HUES48 (cell line): ENCODE data around the gene MSANTD3.
"Not testable (repeated sequence)": the region's sequence is repeated elsewhere in the genome, so short reads cannot be mapped to it uniquely, and the experiment has no call there.

Experiments
- H3K27ac ChIP-seq: one replicate; pipeline ENCODE4 v1.7.0; 2013; ENCODE audit warnings: low read depth, low read length, inconsistent platforms
- H3K27me3 ChIP-seq: 2 replicates; pipeline ENCODE4 v1.6.1; 2013; ENCODE audit warnings: mild to moderate bottlenecking, low read length; ENCODE audit not compliant: control insufficient read depth, insufficient read depth
- H3K36me3 ChIP-seq: 2 replicates; pipeline ENCODE4 v1.6.1; 2013; ENCODE audit warnings: low read length; ENCODE audit not compliant: control insufficient read depth, insufficient read depth
- H3K4me1 ChIP-seq: 2 replicates; pipeline ENCODE4 v1.6.1; 2013; ENCODE audit warnings: mild to moderate bottlenecking, low read length; ENCODE audit not compliant: control insufficient read depth, insufficient read depth
- H3K4me3 ChIP-seq: 2 replicates; pipeline ENCODE4 v1.5.1; 2013; ENCODE audit warnings: mild to moderate bottlenecking, low read depth, low read length
- H3K9ac ChIP-seq: 2 replicates; pipeline ENCODE4 v1.6.1; 2013; ENCODE audit warnings: mild to moderate bottlenecking, low read depth, low read length, moderate library complexity
- H3K9me3 ChIP-seq: 2 replicates; pipeline ENCODE4 v1.6.1; 2013; ENCODE audit warnings: low read length; ENCODE audit not compliant: control insufficient read depth, insufficient read depth

MSANTD3 gene

DNA sequence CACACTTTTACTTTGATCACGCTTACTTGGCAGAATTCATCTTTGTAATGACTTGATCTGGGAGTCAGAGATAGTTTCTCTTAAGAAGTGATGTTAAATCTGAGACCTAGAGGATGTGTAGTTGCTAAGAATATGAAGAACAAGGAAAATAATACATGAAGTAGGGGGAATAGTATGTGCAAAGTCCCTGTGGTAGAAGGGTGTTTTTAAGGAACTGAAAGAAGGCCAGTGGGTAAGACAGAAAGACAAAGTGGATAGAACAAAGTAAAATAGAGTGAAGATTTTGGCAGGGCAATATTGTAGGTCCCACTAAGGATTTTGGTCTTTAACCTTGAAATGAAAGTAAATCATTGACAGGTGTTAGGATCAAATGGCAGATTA lies 17.8 kb upstream of the MSANTD3 start:
- Histone ChIP-seq H3K9ac (no peak overlapping the region), H3K9me3 (peaks cover 6% of the 10 kb centered on the region; the same call in 1 of the 2 replicates), H3K27me3 (no peaks in the 10 kb centered on the region), H3K27ac (no peak overlapping the region), H3K4me3 (no peak overlapping the region), H3K4me1 (no peaks in the 10 kb centered on the region; the same call in 1 of the 2 replicates), H3K36me3 (no peaks in the 10 kb centered on the region)

DNA sequence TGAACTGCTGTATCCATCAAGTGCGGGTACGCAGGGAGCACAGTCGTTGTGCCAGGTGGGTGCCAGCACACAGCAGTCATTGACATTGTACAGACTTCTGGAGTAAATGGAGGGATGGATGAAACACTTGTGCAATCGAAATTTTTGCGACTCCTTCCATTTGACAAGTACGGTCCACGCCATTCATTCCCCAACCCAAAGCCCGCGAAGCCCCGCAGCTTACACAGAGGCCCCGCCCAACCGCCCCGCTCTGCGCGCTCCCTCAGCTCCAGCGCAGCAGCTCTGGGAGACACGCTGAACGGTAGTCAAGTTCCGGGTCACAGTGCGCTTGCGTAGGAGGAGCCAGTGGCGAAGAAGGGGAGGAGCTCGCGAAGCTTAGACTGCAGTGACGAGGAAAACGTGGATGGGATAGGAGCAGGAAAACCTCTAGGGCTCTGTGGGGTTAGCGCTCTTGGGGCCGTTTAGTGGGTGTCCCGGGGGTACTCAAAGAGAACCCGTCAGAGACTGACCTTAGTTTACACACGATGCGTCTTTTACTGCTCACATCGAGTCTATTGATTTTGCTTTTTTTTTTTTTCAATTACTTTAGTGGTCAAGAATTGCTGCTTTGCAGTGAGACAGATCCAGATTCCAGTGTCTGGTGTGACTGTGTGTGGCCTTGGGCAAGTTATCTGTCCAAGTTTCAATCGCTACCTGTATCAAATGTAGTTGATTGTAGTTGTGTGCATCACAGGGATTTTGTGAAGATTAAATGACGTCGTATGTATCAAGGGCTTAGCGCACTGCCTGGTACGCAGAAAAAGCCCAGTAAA lies 15.3 kb upstream of the MSANTD3 start:
- Histone ChIP-seq H3K4me1 (no peaks in the 10 kb centered on the region; the same call in 1 of the 2 replicates), H3K36me3 (no peaks in the 10 kb centered on the region), H3K27ac (no peak overlapping the region), H3K9ac (no peak overlapping the region), H3K27me3 (no peaks in the 10 kb centered on the region), H3K9me3 (0 out of 2 replicates have a peak, but pooled peaks cover 2% of the 10 kb centered on the region), H3K4me3 (peak overlapping the region; percentile 61)

GRCh38 chr9:100413839-100414420 lies 13.0 kb upstream of the MSANTD3 start:
- no peaks in the 10 kb centered on the region; the same call in 1 of the 2 replicates for H3K4me1 ChIP-seq
- no peaks in the 10 kb centered on the region for H3K36me3 ChIP-seq
- no peak overlapping the region for H3K9ac ChIP-seq
- H3K27ac ChIP-seq = no peak overlapping the region
- H3K9me3 ChIP-seq = no peaks in the 10 kb centered on the region
- H3K27me3 ChIP-seq = no peaks in the 10 kb centered on the region
- H3K4me3 ChIP-seq = no peak overlapping the region

DNA sequence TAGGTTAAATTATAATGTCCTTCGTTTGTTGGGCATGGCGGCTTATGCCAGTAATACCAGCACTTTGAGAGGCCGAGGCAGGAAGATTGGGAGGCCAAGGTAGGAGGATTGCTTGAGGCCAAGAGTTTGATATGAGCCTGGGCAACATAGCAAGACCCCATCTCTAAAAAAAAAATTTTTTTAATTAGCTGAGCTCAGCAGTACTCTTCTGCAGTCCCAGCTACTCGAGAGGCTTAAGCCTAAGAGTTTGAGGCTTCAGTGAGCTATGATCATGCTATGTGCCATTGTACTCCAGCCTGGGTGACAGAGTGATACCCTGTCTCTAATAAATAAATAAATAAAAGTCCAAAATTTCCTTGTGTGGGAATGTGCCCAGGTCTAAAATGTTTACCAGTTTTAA lies 9.1 kb upstream of the MSANTD3 start:
- no peaks in the 10 kb centered on the region for H3K36me3 ChIP-seq
- no peak overlapping the region for H3K9ac ChIP-seq
- H3K27me3 ChIP-seq = no peaks in the 10 kb centered on the region
- no peak overlapping the region for H3K4me3 ChIP-seq
- H3K9me3 ChIP-seq = no peaks in the 10 kb centered on the region
- no peak overlapping the region for H3K27ac ChIP-seq
- no peaks in the 10 kb centered on the region for H3K4me1 ChIP-seq

DNA sequence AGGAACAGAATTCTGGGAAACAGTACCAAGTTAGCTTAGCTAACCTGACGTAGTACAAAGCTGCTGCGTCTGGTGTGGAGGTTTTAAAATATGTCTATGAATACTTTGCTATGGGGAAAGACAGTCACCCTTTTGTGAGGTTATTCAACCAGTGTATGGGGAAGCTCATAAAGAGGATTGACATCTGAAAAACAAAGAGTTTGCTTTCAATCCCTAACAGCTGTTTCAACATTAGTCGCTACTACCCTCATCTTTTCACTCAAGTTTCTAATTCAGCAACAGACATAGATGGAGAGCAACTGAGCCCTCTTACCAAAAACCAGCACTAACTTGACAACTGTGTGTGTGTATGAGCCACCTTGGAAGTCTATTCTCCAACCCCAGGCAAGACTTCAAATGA lies 7.8 kb upstream of the MSANTD3 start:
- Histone ChIP-seq H3K27me3 (no peaks in the 10 kb centered on the region), H3K4me1 (no peaks in the 10 kb centered on the region), H3K27ac (no peak overlapping the region), H3K9me3 (no peaks in the 10 kb centered on the region), H3K4me3 (no peak overlapping the region), H3K36me3 (no peaks in the 10 kb centered on the region), H3K9ac (no peak overlapping the region)

GRCh38 chr9:100421116-100421515 lies 5.8 kb upstream of the MSANTD3 start:
- not testable (repeated sequence) for H3K27ac ChIP-seq, H3K27me3 ChIP-seq, H3K4me3 ChIP-seq, H3K9ac ChIP-seq, H3K4me1 ChIP-seq, H3K36me3 ChIP-seq, H3K9me3 ChIP-seq

DNA sequence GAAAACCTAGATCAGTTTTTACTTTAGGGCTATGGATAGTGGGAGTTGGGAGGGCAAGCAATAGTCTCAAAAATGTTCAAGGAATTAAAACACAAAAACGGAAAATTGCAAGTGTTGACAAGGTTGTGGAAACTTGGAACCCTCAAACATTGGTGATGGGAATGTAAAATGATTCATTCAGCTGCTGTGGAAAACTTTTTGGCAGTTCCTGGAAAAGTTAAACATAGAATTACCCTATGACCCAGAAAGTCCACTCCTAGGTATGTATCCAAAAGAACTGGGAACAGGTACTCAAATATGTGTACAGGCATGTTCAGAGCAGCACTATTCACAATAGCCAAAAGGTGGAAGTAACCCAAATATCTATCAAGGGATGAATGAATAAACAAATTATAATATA lies 1.2 kb upstream of the MSANTD3 start:
- Histone ChIP-seq H3K27me3 (no peaks in the 10 kb centered on the region), H3K4me1 (peaks cover 25% of the 10 kb centered on the region), H3K27ac (no peak overlapping the region), H3K36me3 (no peaks in the 10 kb centered on the region), H3K9ac (no peak overlapping the region), H3K4me3 (no peak overlapping the region), H3K9me3 (no peaks in the 10 kb centered on the region)

DNA sequence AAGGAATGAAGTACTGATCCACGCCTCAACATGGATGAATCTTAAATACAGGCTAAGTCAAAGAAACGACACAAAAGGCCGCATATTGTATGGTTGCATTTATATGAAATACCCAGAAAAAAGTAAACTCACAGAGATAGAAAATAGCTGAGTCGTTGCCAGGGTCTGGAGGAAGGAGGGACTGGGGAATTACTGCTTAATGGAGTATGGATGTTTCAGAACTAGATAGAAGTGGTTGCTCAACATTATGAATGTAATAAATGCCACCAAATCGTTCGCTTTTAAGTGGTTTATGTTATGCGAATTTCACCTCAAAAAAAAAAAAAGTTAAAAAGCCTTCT lies 784 bp upstream of the MSANTD3 start:
- Histone ChIP-seq H3K4me3 (peak overlapping the region; percentile 71), H3K27me3 (no peaks in the 10 kb centered on the region), H3K9me3 (no peaks in the 10 kb centered on the region), H3K9ac (peak overlapping the region; percentile 68), H3K27ac (peak overlapping the region; percentile 72), H3K4me1 (peaks cover 25% of the 10 kb centered on the region), H3K36me3 (no peaks in the 10 kb centered on the region)

- H3K27ac ChIP-seq = peak overlapping the region; percentile 87
- no peaks in the 10 kb centered on the region for H3K9me3 ChIP-seq
- H3K4me3 ChIP-seq = peak overlapping the region; percentile 95
- no peaks in the 10 kb centered on the region for H3K36me3 ChIP-seq
- H3K4me1 ChIP-seq = peaks cover 25% of the 10 kb centered on the region
- no peaks in the 10 kb centered on the region for H3K27me3 ChIP-seq
- peak overlapping the region; percentile 87 for H3K9ac ChIP-seq
These were observed 672 bp downstream of the MSANTD3 start for GRCh38 chr9:100427366-100428263.

DNA sequence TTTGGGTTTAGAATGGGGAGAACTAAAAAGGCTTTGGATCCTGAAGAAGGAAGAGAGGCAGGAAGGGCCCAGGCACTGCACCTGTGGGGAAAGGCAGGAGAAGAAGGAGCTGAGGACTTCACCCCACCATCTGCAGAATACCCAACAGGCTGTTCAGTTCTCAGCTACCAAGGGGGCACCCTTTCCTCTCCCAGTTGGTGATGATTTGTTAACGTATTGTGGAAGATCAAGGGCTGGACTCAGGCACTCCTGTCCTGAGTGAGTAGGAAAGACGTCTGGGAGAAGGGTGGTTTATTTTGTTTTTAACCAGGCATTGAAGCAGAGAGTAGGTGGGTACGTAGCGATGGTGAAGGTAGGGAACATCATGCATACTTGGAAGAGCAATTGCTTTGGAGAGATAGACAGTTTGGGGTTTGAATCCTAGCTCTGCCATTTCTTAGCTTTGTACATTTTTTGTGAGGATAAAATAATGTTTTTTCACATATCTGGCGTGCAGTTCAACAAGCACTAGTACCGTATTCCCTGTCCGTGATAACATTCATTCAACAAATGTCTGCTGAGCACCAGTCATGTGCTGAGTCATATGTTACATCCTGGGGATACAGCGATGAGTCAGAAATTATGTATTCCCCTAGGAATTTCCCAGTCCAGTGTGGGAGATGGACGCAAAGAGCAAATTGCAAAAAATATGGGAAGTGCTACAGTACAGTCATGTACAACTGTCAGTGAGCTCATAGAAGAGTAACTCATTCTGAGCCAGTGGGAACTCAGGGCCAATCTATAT lies 2.1 kb downstream of the MSANTD3 start:
- Histone ChIP-seq H3K4me1 (peaks cover 25% of the 10 kb centered on the region), H3K9ac (no peak overlapping the region), H3K36me3 (no peaks in the 10 kb centered on the region), H3K27me3 (no peaks in the 10 kb centered on the region), H3K9me3 (no peaks in the 10 kb centered on the region), H3K4me3 (peak overlapping the region; percentile 95; the same call in 1 of the 2 replicates), H3K27ac (peak overlapping the region; percentile 0)
